Neuronal stem cell (in vitro differentiated cells): ENCODE results near the gene ARFGEF2.
"Not testable (repeated sequence)": the region's sequence is repeated elsewhere in the genome, so short reads cannot be mapped to it uniquely, and the experiment has no call there.

Experiments
- DNase-seq: peaks from one replicate; pipeline ENCODE4 v3.0.0-alpha.2; 2013; ENCODE audit warnings: low spot score
- H2AFZ ChIP-seq: one replicate; pipeline ENCODE4 v1.6.1; 2013; ENCODE audit warnings: mild to moderate bottlenecking, low read length, inconsistent platforms
- H2AK5ac ChIP-seq: 2 replicates; pipeline ENCODE4 v1.6.1; 2013; ENCODE audit warnings: low read depth, mild to moderate bottlenecking, inconsistent platforms, low read length, moderate library complexity, mixed read lengths
- H2BK120ac ChIP-seq: 2 replicates; pipeline ENCODE4 v1.6.1; 2013; ENCODE audit warnings: low read depth, mild to moderate bottlenecking, inconsistent platforms, low read length, moderate library complexity, mixed read lengths
- H2BK12ac ChIP-seq: one replicate; pipeline ENCODE4 v1.6.1; 2013; ENCODE audit warnings: low read length, inconsistent platforms
- H2BK15ac ChIP-seq: 2 replicates; pipeline ENCODE4 v1.6.1; 2013; ENCODE audit warnings: mild to moderate bottlenecking, low read length, inconsistent platforms, mixed read lengths
- H2BK5ac ChIP-seq: one replicate; pipeline ENCODE4 v1.6.1; 2013; ENCODE audit warnings: inconsistent platforms, mild to moderate bottlenecking, low read length, moderate library complexity
- H3K14ac ChIP-seq: one replicate; pipeline ENCODE4 v1.6.1; 2013; ENCODE audit warnings: low read length, inconsistent platforms
- H3K18ac ChIP-seq: 2 replicates; pipeline ENCODE4 v1.6.1; 2013; ENCODE audit warnings: low read length, inconsistent platforms
- H3K23ac ChIP-seq: 2 replicates; pipeline ENCODE4 v1.6.1; 2013; ENCODE audit warnings: low read depth, mild to moderate bottlenecking, mixed read lengths, low read length, inconsistent platforms; ENCODE audit not compliant: poor library complexity
- H3K27ac ChIP-seq: replicated peaks from 3 replicates; pipeline ENCODE4 v1.5.1; 2013; ENCODE audit warnings: low read length, inconsistent platforms
- H3K27me3 ChIP-seq, 3 experiments: 2 replicates each; pipeline ENCODE4 v1.6.1; 2013; ENCODE audit warnings: low read length in 3 of 3, mild to moderate bottlenecking in 2 of 3, inconsistent platforms in 1 of 3, low read depth in 1 of 3, mixed read lengths in 1 of 3, moderate library complexity in 1 of 3; ENCODE audit not compliant: control insufficient read depth in 3 of 3, insufficient read depth in 3 of 3
- H3K36me3 ChIP-seq, 2 donors: replicated peaks in 1 of 2; 2 replicates each; pipeline ENCODE4 v1.6.1; 2013; ENCODE audit warnings: low read length in 2 of 2; ENCODE audit not compliant: control insufficient read depth in 2 of 2, insufficient read depth in 2 of 2
- H3K4ac ChIP-seq: 2 replicates; pipeline ENCODE4 v1.6.1; 2013; ENCODE audit warnings: inconsistent platforms, mild to moderate bottlenecking, low read length, moderate library complexity
- H3K4me1 ChIP-seq, 2 donors: 1 replicate in 1 of 2; 2 replicates in 1 of 2; pipeline ENCODE4 v1.6.1; 2013; ENCODE audit warnings: low read length in 2 of 2, low read depth in 1 of 2; ENCODE audit not compliant: control insufficient read depth in 2 of 2, insufficient read depth in 1 of 2
- H3K4me2 ChIP-seq: one replicate; pipeline ENCODE4 v1.6.1; 2013; ENCODE audit warnings: mild to moderate bottlenecking, low read length, inconsistent platforms; ENCODE audit not compliant: insufficient read depth, poor library complexity, severe bottlenecking
- H3K4me3 ChIP-seq, 2 donors: 2 replicates each; pipeline ENCODE4 v1.5.1; 2013; ENCODE audit warnings: low read length in 2 of 2, mild to moderate bottlenecking in 2 of 2, inconsistent platforms in 1 of 2, moderate library complexity in 1 of 2
- H3K79me1 ChIP-seq: one replicate; pipeline ENCODE4 v1.6.1; 2013; ENCODE audit warnings: low read depth, mild to moderate bottlenecking, inconsistent platforms, low read length, moderate library complexity
- H3K9ac ChIP-seq: one replicate; pipeline ENCODE4 v1.6.1; 2013; ENCODE audit warnings: mild to moderate bottlenecking, low read depth, low read length, inconsistent platforms; ENCODE audit not compliant: poor library complexity
- H3K9me3 ChIP-seq, 2 donors: replicated peaks in 1 of 2; 2 replicates each; pipeline versions ENCODE3 to v1.6.1; 2013; ENCODE audit warnings: low read length in 2 of 2, mild to moderate bottlenecking in 2 of 2, inconsistent platforms in 1 of 2, low read depth in 1 of 2, mixed read lengths in 1 of 2, moderate library complexity in 1 of 2; ENCODE audit not compliant: control insufficient read depth in 2 of 2, insufficient read depth in 1 of 2
- H4K8ac ChIP-seq: one replicate; pipeline ENCODE4 v1.6.1; 2013; ENCODE audit warnings: low read depth, mild to moderate bottlenecking, inconsistent platforms, low read length, moderate library complexity
- H4K91ac ChIP-seq: one replicate; pipeline ENCODE4 v1.6.1; 2013; ENCODE audit warnings: low read length, low read depth, mild to moderate bottlenecking, inconsistent platforms; ENCODE audit not compliant: poor library complexity
- WGBS, 2 donors: extraction: QIAGEN DNeasy Blood & Tissue Kit; methylation state at CpG; one replicate each; pipeline ENCODE4 v1.1.7; 2013; ENCODE audit warnings: missing lambda C conversion rate in 2 of 2, mixed read lengths in 1 of 2; ENCODE audit not compliant: insufficient read length in 2 of 2, insufficient replicate concordance in 1 of 2; ENCODE audit errors: extremely low coverage in 2 of 2; 5-methylcytosine and 5-hydroxymethylcytosine counted together

ARFGEF2 gene

GRCh38 chr20:48885237-48885636 is 36.3 kb upstream of the ARFGEF2 start:
- Histone ChIP-seq H3K14ac (no peak overlapping the region), H3K4me2 (no peak overlapping the region), H3K4ac (no peak overlapping the region), H3K36me3 (no peaks in the 10 kb centered on the region), H3K18ac (no peak overlapping the region), H3K23ac (no peak overlapping the region), H2BK15ac (no peak overlapping the region), H3K27me3 (peaks cover 0 to 1% (median 0%) of the 10 kb centered on the region in 3 experiments), H3K27ac (no peak overlapping the region), H3K9me3 (no peaks in the 10 kb centered on the region), H2AK5ac (no peak overlapping the region), H2BK5ac (no peak overlapping the region), H3K4me1 (no peaks in the 10 kb centered on the region), H4K8ac (no peak overlapping the region), H2BK12ac (no peak overlapping the region), H2BK120ac (no peak overlapping the region), H3K9ac (no peak overlapping the region), H4K91ac (no peak overlapping the region), H3K79me1 (no peaks in the 10 kb centered on the region), H3K4me3 (no peak overlapping the region), H2AFZ (peak overlapping the region; percentile 26)
- no CpG with 5 or more reads among the region's 4 CpGs for WGBS, 2 donors
- DNase-seq: no peak

GRCh38 chr20:48886194-48886593 is 35.3 kb upstream of the ARFGEF2 start:
- H2BK5ac ChIP-seq: no peak overlapping the region
- H3K18ac ChIP-seq: peak overlapping the region; percentile 35
- no peak overlapping the region for H2BK15ac ChIP-seq
- H3K14ac ChIP-seq: no peak overlapping the region
- no CpG with 5 or more reads among the region's 3 CpGs for WGBS, 2 donors
- H3K27ac ChIP-seq: no peak overlapping the region
- H3K4me1 ChIP-seq: no peaks in the 10 kb centered on the region
- no peak overlapping the region for H3K4me2 ChIP-seq
- no peak overlapping the region for H3K4me3 ChIP-seq
- no peaks in the 10 kb centered on the region for H3K79me1 ChIP-seq
- H4K91ac ChIP-seq: no peak overlapping the region
- no peaks in the 10 kb centered on the region for H3K36me3 ChIP-seq
- H3K23ac ChIP-seq: no peak overlapping the region
- H2BK120ac ChIP-seq: no peak overlapping the region
- H3K4ac ChIP-seq: no peak overlapping the region
- H3K9me3 ChIP-seq: no peaks in the 10 kb centered on the region
- H2AFZ ChIP-seq: no peak overlapping the region
- H3K9ac ChIP-seq: no peak overlapping the region
- no peak for DNase-seq
- H2BK12ac ChIP-seq: no peak overlapping the region
- H2AK5ac ChIP-seq: no peak overlapping the region
- H4K8ac ChIP-seq: no peak overlapping the region
- H3K27me3 ChIP-seq: peaks cover 0 to 5% (median 0%) of the 10 kb centered on the region in 3 experiments

- H3K14ac ChIP-seq: no peak overlapping the region
- no peaks in the 10 kb centered on the region for H3K79me1 ChIP-seq
- no peak overlapping the region for H2BK120ac ChIP-seq
- H3K18ac ChIP-seq: no peak overlapping the region
- H3K27ac ChIP-seq: no peak overlapping the region
- no peak overlapping the region for H2AK5ac ChIP-seq
- WGBS, 2 donors: no CpG with 5 or more reads among the region's 2 CpGs
- no peak for DNase-seq
- H3K9ac ChIP-seq: no peak overlapping the region
- no peak overlapping the region for H3K23ac ChIP-seq
- no peak overlapping the region for H2AFZ ChIP-seq
- H3K4me2 ChIP-seq: no peak overlapping the region
- no peaks in the 10 kb centered on the region for H3K4me1 ChIP-seq
- H3K4ac ChIP-seq: no peak overlapping the region
- no peak overlapping the region for H4K8ac ChIP-seq
- no peak overlapping the region for H3K4me3 ChIP-seq
- H4K91ac ChIP-seq: no peak overlapping the region
- no peak overlapping the region for H2BK15ac ChIP-seq
- no peak overlapping the region for H2BK12ac ChIP-seq
- no peak overlapping the region for H2BK5ac ChIP-seq
- peaks cover 0 to 8% (median 0%) of the 10 kb centered on the region in 3 experiments for H3K27me3 ChIP-seq
- no peaks in the 10 kb centered on the region for H3K36me3 ChIP-seq
- H3K9me3 ChIP-seq: no peaks in the 10 kb centered on the region
Observed at GRCh38 chr20:48886811-48887210, 34.7 kb upstream of the ARFGEF2 start.

- not testable (repeated sequence) for H4K8ac ChIP-seq, H3K4ac ChIP-seq, H2AFZ ChIP-seq, H2BK15ac ChIP-seq, H3K14ac ChIP-seq, H2BK5ac ChIP-seq, H2BK12ac ChIP-seq, H4K91ac ChIP-seq, H3K27me3 ChIP-seq, H2AK5ac ChIP-seq, H3K27ac ChIP-seq, H3K23ac ChIP-seq, DNase-seq, H3K18ac ChIP-seq, H3K4me2 ChIP-seq, H2BK120ac ChIP-seq, H3K4me3 ChIP-seq, H3K36me3 ChIP-seq, H3K79me1 ChIP-seq, H3K9ac ChIP-seq, H3K4me1 ChIP-seq, H3K9me3 ChIP-seq
- WGBS, 2 donors: no CpG with 5 or more reads among the region's 6 CpGs
Observed at GRCh38 chr20:48888517-48888916, 33.0 kb upstream of the ARFGEF2 start.
